Stimulated activated CD4-positive, alpha-beta T cell treated with anti-CD3 and anti-CD28 coated beads, Interleukin-1b, Interleukin-23, amount 100 ng/mL, for 48 hours (primary cell): Measurements from ENCODE around the gene MYZAP.

Experiments used
- DNase-seq: peaks from one replicate; pipeline ENCODE4 v3.0.0-alpha.2; 2020

Gene MYZAP

GRCh38 chr15:57565311-57565710 is 26.4 kb upstream of the MYZAP start:
- peak; percentile 16 for DNase-seq

DNA sequence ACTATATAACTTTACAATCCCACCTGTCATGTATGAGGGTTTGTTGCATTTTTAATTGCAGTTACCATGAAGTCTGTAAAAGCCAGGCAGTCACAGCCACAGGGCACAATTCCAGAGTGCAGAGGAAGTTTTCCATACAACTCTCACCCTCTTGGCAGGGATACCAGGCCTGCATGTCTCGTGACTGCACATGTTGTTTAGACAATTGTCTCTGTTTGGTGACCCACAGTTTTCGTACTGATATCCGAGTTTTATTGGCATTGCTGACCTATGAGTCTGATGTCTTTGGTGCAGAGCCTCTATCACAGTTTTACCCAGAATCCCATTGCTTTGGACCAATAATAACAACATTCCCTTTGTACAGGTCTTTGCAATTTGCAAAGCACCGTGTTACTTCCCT is 24.9 kb upstream of the MYZAP start:
- no peak for DNase-seq

GRCh38 chr15:57567891-57568290 is 23.8 kb upstream of the MYZAP start:
- no peak for DNase-seq

DNA sequence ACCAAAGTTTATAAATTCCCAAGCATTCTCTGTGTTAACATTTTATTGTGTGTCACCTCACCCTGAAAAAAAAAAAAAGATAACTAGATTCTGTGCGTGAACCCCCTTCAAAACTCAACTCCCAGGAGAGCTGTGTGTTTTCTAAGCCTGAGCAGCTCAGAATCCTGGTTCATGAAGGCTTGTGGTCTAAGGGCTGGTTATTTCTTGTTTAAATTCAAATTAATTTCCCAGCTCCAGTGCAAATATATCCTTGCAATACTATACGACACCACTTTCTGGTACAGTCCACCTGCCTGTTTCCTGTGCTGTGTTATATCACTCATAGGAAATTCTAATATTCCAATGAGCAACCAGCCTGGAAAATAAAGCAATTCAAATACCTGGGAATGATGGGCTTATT is 23.4 kb upstream of the MYZAP start:
- DNase-seq = no peak

DNA sequence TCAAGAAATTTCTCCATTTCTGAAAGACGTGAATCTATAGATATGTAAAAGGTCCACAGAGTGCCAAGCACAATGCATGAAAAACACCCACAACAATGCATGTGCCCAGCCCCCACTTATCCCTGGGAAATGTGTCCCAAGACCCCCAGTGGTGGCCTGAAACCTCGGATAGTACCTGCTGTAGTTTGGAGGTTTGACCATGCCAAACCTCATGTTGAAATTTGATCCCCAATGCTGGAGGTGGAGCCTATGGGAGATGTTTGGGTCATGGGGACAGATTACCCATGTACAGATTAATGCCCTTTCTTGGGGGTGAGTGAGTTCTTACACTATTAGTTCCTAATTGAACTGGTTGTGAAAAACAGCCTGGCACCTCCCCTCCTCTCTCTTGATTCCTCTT is 21.4 kb upstream of the MYZAP start:
- DNase-seq = no peak

DNA sequence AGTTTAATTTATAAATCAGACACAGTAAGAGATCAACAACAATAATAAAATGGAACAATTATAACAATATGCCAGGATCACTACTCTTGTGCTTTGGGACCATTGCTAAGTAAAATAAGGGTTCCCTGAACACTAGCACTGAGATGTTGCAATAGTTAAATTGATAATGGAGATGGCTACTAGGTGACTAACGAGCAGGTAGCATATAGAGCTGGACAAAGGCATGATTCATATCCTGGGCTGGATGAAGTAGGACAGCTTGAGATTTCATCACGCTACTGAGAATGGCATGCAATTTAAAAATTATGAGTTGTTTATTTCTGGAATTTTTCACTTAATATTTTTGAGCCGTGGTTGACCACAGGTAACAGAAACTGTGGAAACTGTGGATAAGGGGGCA is 20.7 kb upstream of the MYZAP start:
- no peak for DNase-seq

- DNase-seq = no peak
Measured at GRCh38 chr15:57571725-57572124, 20.0 kb upstream of the MYZAP start.

- DNase-seq = no peak
Measured at GRCh38 chr15:57572468-57572867, 19.2 kb upstream of the MYZAP start.

DNA sequence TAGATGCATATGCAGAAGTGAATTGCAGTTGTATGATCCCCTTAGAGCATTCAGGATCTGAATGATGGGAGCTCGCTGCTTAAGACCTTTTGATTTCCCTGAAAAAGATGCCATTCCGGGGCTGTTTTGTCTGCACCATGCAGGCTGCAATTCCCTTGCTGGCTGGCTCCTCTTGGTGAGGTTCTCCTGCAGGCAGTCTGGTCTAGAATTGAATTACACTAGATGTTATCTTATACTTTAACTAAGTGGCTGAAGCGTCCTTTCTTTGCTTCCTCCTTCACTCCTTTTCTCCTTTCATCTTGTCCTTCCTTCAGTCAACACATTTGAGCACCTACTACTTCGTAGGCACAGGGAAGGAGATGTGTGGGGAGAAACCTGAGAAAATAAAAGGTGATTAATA is 18.6 kb upstream of the MYZAP start:
- DNase-seq = no peak

GRCh38 chr15:57575363-57575762 is 16.3 kb upstream of the MYZAP start:
- DNase-seq = no peak

GRCh38 chr15:57578288-57578900 is 13.3 kb upstream of the MYZAP start:
- DNase-seq = no peak

GRCh38 chr15:57580428-57580827 is 11.3 kb upstream of the MYZAP start:
- no peak for DNase-seq

GRCh38 chr15:57580866-57581265 is 10.8 kb upstream of the MYZAP start:
- no peak for DNase-seq

DNA sequence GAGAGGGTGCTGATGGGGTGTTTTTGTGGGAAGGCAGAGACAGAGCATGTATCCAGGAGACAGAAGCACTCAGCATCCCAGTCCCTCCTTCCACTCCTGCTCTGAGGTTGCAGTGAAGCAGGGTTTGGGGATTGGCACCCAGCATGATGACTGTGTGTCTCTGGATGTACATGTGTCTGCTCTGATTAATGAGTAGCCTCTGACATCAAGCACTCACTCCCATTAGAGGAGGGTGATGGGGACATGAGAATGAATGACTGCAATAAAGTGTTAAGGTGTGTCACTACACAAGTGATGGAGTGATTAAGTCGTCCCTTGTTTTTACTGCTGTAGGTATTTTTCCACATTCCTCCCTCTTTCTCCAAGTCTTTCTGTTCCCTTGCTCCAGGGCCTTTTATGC is 9.6 kb upstream of the MYZAP start:
- DNase-seq = no peak

DNA sequence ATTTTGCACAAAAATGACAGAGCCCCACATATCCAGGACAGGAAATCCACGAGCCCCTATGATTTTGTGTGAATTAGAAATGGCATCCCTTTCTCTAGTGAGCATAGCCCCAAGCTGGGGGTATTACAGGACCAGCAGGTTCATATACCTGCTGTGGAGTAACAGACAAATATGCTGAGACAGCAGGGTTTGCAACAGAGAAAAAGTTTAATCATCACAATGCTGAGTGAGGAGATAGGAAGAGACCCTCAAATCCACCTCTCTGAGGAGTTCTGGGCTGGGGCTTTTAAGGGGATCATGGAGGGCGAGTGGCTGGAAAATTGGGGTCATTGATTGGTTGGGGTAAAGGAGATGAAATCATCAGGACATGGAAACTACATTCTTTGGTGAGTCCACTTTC is 8.4 kb upstream of the MYZAP start:
- DNase-seq = no peak

DNA sequence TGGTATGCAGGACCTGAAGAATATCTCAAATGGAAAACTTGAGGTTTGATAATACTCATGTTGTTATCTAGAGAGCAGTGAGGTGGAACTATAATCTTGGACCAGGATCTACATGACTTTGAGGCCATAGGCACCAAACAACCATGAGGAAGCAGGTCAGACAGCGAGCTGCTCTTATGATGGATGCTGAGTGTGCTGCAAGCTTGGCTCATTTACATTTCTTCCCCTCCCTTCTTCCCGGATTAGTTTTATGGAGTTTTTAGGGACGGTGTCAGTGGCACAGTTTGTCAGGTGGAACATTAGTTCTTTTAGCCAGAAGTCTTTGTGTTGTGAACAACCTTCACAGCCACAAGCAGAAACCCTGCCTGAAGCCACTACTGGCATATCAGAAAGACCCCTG is 8.0 kb upstream of the MYZAP start:
- DNase-seq = no peak

- DNase-seq = no peak
Measured at GRCh38 chr15:57586661-57587424, 4.9 kb upstream of the MYZAP start.

DNA sequence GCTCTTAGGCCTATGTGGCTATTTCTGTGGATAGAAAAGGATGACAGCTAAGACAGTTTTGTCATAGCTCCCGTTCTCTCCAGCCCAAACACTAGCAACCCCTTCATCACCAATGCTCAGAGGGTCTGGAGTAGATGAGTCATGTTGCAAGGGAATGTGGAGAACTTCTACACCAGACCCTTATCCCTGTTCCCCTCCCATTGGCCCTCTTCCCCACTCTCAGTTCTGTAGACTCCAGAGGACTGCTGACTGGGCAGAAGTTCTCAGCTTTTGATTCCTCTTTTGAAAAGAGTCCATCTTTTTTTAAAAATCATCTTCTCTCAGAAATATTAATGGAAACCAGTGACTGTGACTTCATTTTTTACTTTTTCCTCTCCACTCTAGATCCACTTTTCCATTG is 2.4 kb upstream of the MYZAP start:
- DNase-seq = no peak

- DNase-seq = no peak
Measured at GRCh38 chr15:57589754-57590153, 1.9 kb upstream of the MYZAP start.

DNA sequence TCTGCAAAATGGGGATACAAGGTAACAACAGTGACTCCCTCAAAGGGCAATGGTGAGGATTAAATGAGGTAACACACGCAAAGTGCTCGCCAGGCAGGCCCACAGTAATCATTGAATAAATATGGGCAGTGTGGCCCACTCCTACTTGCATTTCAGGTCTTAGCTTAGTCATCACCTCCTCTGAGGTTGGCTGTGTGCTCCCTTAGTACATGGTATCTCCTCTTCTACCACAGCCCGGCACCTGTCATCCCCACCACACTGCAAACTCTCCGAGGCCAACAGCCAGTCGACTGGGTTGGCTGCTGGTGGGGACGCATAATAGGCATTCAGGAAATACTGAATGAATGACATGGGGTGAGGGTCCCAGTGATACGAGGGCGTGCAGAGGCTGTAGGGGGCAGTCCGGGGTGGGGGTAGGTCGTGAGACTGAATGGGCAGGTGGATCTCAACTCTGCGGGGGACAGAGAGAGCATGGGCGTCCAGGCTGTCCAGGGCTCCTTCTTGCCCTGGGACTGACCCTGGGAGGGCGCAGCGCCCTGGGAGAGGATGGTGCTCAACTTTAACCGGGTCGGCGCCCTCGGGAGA is 375 bp upstream of the MYZAP start:
- DNase-seq = peak; percentile 13

DNA sequence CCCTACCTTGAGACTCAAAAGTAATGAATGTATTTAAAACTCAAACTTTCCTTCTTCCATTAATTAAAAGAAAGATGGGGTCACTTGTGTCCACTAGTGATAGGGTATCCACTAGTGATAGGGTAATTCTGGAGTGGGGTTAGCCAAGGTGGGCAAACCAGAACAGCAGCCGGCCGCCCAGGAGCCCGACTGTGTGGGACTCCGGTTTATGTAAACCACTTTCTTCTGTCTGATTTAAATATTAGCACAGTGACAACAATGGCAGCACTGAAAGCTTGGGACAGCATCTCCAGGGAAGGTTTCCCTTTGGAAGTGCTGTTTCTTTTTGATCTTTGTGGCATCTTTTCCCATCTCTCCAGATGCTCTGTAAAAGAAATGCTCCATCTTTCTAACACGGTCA is 722 bp downstream of the MYZAP start:
- no peak for DNase-seq

GRCh38 chr15:57592836-57593420 is 1.2 kb downstream of the MYZAP start:
- DNase-seq = no peak

GRCh38 chr15:57594479-57594878 is 2.8 kb downstream of the MYZAP start:
- no peak for DNase-seq
